H1 (cell line): Measurements from ENCODE around the gene LTO1. TPM values are rescaled to one million over a fixed set of nuclear protein-coding genes. Genes with fewer than 3 reads are reported as not detected.
A peak's percentile ranks its signal among the peaks of the same experiment; 100 is the strongest.

Source experiments
- CTCF ChIA-PET: fragments of 300-600 bp; sonication (Branson Sonifier 250); formaldehyde crosslinking; loops from one replicate; lab custom pipeline; 2021; ENCODE audit not compliant: partially characterized antibody; lab: Charles Lee
- POLR2A ChIA-PET: fragments of 300-600 bp; sonication (Branson Sonifier 250); formaldehyde crosslinking; loops from one replicate; lab custom pipeline; 2021; ENCODE audit warnings: inconsistent platforms; ENCODE audit not compliant: partially characterized antibody; lab: Charles Lee
- DNase-seq, 2 experiments: peaks; one replicate each; pipeline versions ENCODE4 v3.0.0 to v3.0.0-alpha.2; 2010 to 2022; ENCODE audit warnings: low spot score in 2 of 2, low read depth in 1 of 2, mixed read lengths in 1 of 2
- FAIRE-seq: peaks from 2 replicates; lab custom pipeline; 2011; peaks lifted over from hg19 to GRCh38; lab: Jason Lieb, UNC
- H2AFZ ChIP-seq: 2 replicates; pipeline ENCODE4 v1.8.1; 2012; ENCODE audit warnings: low read length, inconsistent platforms
- H2AK5ac ChIP-seq: 2 replicates; pipeline ENCODE4 v1.6.1; 2013; ENCODE audit warnings: low read depth, low read length
- H2BK120ac ChIP-seq: replicated peaks from 2 replicates; pipeline ENCODE3; 2013; ENCODE audit warnings: low read depth, low read length, inconsistent platforms
- H2BK12ac ChIP-seq: 2 replicates; pipeline ENCODE4 v1.6.1; 2013; ENCODE audit warnings: low read depth, low read length
- H2BK15ac ChIP-seq: 2 replicates; pipeline ENCODE4 v1.6.1; 2013; ENCODE audit warnings: low read length
- H2BK20ac ChIP-seq: 2 replicates; pipeline ENCODE4 v1.6.1; 2013; ENCODE audit warnings: low read length
- H2BK5ac ChIP-seq: 2 replicates; pipeline ENCODE4 v1.6.1; 2013; ENCODE audit warnings: low read depth, low read length
- H3K14ac ChIP-seq: 2 replicates; pipeline ENCODE4 v1.6.1; 2013; ENCODE audit warnings: inconsistent platforms; ENCODE audit not compliant: insufficient read length
- H3K18ac ChIP-seq: 2 replicates; pipeline ENCODE4 v1.6.1; 2013; ENCODE audit warnings: low read length; ENCODE audit errors: extremely low read depth
- H3K23ac ChIP-seq: 2 replicates; pipeline ENCODE4 v1.6.1; 2013; ENCODE audit warnings: inconsistent platforms; ENCODE audit not compliant: insufficient read length
- H3K23me2 ChIP-seq: 2 replicates; pipeline ENCODE4 v1.6.1; 2013; ENCODE audit warnings: low read depth, low read length
- H3K27ac ChIP-seq: 2 replicates; pipeline ENCODE4 v1.6.1; 2011; ENCODE audit warnings: low read depth, low read length, inconsistent platforms
- H3K27me3 ChIP-seq, 4 experiments: replicated peaks in 1 of 4; 1 replicate in 1 of 4; 2 replicates in 3 of 4; pipeline versions ENCODE4 v1.6.1 to v1.8.1; 2011 to 2013; ENCODE audit warnings: low read length in 3 of 4, mild to moderate bottlenecking in 3 of 4, inconsistent platforms in 2 of 4, mixed read lengths in 2 of 4, moderate library complexity in 1 of 4; ENCODE audit not compliant: control insufficient read depth in 3 of 4, insufficient read depth in 3 of 4; ENCODE audit errors: extremely low read depth in 1 of 4
- H3K36me3 ChIP-seq, 4 experiments: 2 replicates each; pipeline versions ENCODE4 v1.6.1 to v1.8.1; 2011 to 2013; ENCODE audit warnings: mild to moderate bottlenecking in 4 of 4, low read length in 3 of 4, moderate library complexity in 2 of 4, control low read depth in 1 of 4, inconsistent platforms in 1 of 4; ENCODE audit not compliant: insufficient read depth in 4 of 4, control insufficient read depth in 2 of 4
- H3K4ac ChIP-seq: replicated peaks from 2 replicates; pipeline ENCODE3; 2013; ENCODE audit warnings: low read length, low read depth, mixed read lengths, inconsistent platforms; ENCODE audit not compliant: insufficient read length
- H3K4me1 ChIP-seq, 4 experiments: replicated peaks in 1 of 4; 1 replicate in 1 of 4; 2 replicates in 3 of 4; pipeline versions ENCODE4 v1.6.1 to v1.8.1; 2011 to 2013; ENCODE audit warnings: low read length in 3 of 4, inconsistent platforms in 2 of 4, mixed read lengths in 1 of 4; ENCODE audit not compliant: insufficient read depth in 4 of 4, control insufficient read depth in 3 of 4
- H3K4me2 ChIP-seq, 2 experiments: 2 replicates each; pipeline versions ENCODE4 v1.6.1 to v1.8.1; 2011 to 2013; ENCODE audit warnings: low read depth in 2 of 2, low read length in 2 of 2, control low read depth in 1 of 2, inconsistent platforms in 1 of 2, mild to moderate bottlenecking in 1 of 2; ENCODE audit not compliant: insufficient read depth in 1 of 2
- H3K4me3 ChIP-seq, 4 experiments: fragments of 200-600, 300-600 bp in 1 of 4; sonication (generic), shearing (Covaris generic), sonication (Bioruptor Twin) in 1 of 4; 2 replicates each; pipeline versions ENCODE4 v1.5.1 to v1.8.1; 2011 to 2016; ENCODE audit warnings: low read length in 4 of 4, low read depth in 3 of 4, control low read depth in 2 of 4, inconsistent platforms in 2 of 4, mild to moderate bottlenecking in 2 of 4, mixed read lengths in 1 of 4, moderate library complexity in 1 of 4; ENCODE audit not compliant: insufficient read depth in 2 of 4; ENCODE audit errors: extremely low read depth in 1 of 4
- H3K56ac ChIP-seq: replicated peaks from 2 replicates; pipeline ENCODE3; 2013; ENCODE audit warnings: low read depth, mild to moderate bottlenecking, mixed read lengths, low read length, inconsistent platforms; ENCODE audit not compliant: insufficient read length
- H3K79me1 ChIP-seq: 2 replicates; pipeline ENCODE4 v1.6.1; 2013; ENCODE audit warnings: low read depth, low read length, control low read depth
- H3K79me2 ChIP-seq, 2 experiments: 2 replicates each; pipeline versions ENCODE4 v1.6.1 to v1.8.1; 2012 to 2013; ENCODE audit warnings: low read length in 2 of 2, mild to moderate bottlenecking in 2 of 2, inconsistent platforms in 1 of 2; ENCODE audit not compliant: insufficient read depth in 2 of 2, control insufficient read depth in 1 of 2
- H3K9ac ChIP-seq, 4 experiments: replicated peaks in 1 of 4; 1 replicate in 1 of 4; 2 replicates in 3 of 4; pipeline versions ENCODE4 v1.6.1 to v1.8.1; 2011 to 2013; ENCODE audit warnings: low read depth in 3 of 4, low read length in 3 of 4, control low read depth in 2 of 4, mild to moderate bottlenecking in 2 of 4, moderate library complexity in 2 of 4, inconsistent platforms in 1 of 4; ENCODE audit errors: extremely low read depth in 1 of 4
- H3K9me3 ChIP-seq, 2 experiments: 2 replicates each; pipeline versions ENCODE4 v1.6.1 to v1.8.1; 2012 to 2013; ENCODE audit warnings: mild to moderate bottlenecking in 2 of 2, moderate library complexity in 2 of 2, control low read depth in 1 of 2, inconsistent platforms in 1 of 2, low read depth in 1 of 2, low read length in 1 of 2, mixed read lengths in 1 of 2; ENCODE audit not compliant: insufficient read depth in 2 of 2
- H4K20me1 ChIP-seq, 2 experiments: replicated peaks in 1 of 2; 2 replicates each; pipeline versions ENCODE3 to v1.8.1; 2011 to 2013; ENCODE audit warnings: inconsistent platforms in 2 of 2, low read length in 2 of 2, mild to moderate bottlenecking in 1 of 2; ENCODE audit not compliant: insufficient read depth in 2 of 2, control insufficient read depth in 1 of 2
- H4K5ac ChIP-seq: 2 replicates; pipeline ENCODE4 v1.6.1; 2013; ENCODE audit warnings: low read length, low read depth, mixed read lengths, inconsistent platforms; ENCODE audit not compliant: insufficient read length
- H4K8ac ChIP-seq: 2 replicates; pipeline ENCODE4 v1.8.0; 2013; ENCODE audit warnings: mild to moderate bottlenecking, moderate library complexity, low read length, inconsistent platforms; ENCODE audit not compliant: insufficient read depth; ENCODE audit errors: extremely low read depth
- H4K91ac ChIP-seq: replicated peaks from 2 replicates; pipeline ENCODE3; 2013; ENCODE audit warnings: low read length, mixed read lengths, inconsistent platforms; ENCODE audit not compliant: insufficient read length
- HDAC2 ChIP-seq, 2 experiments: fragments of 300-600 bp in 1 of 2; sonication (generic) in 1 of 2; IDR thresholded peaks; 2 replicates each; pipeline ENCODE4 v1.6.1; 2011 to 2012; ENCODE audit warnings: low read depth in 2 of 2, low read length in 2 of 2, mild to moderate bottlenecking in 2 of 2, moderate library complexity in 2 of 2, borderline replicate concordance in 1 of 2, inconsistent platforms in 1 of 2
- JUND ChIP-seq: IDR thresholded peaks from 2 replicates; pipeline ENCODE4 v1.6.1; 2011; ENCODE audit warnings: mild to moderate bottlenecking, improper control_type of control experiment, low read length
- RAD21 ChIP-seq, 2 experiments: IDR thresholded peaks in 1 of 2; conservative IDR thresholded peaks in 1 of 2; 2 replicates each; pipeline ENCODE4 v1.6.1; 2011; ENCODE audit warnings: low read depth in 2 of 2, low read length in 2 of 2, improper control_type of control experiment in 1 of 2, inconsistent platforms in 1 of 2, mild to moderate bottlenecking in 1 of 2, moderate library complexity in 1 of 2
- SIX5 ChIP-seq: IDR thresholded peaks from 2 replicates; pipeline ENCODE4 v1.6.1; 2011; ENCODE audit warnings: mild to moderate bottlenecking, low read depth, low read length
- SP1 ChIP-seq: IDR thresholded peaks from 2 replicates; pipeline ENCODE4 v1.6.1; 2011; ENCODE audit warnings: low read depth, low read length
- SP2 ChIP-seq: IDR thresholded peaks from 2 replicates; pipeline ENCODE4 v1.6.1; 2012; ENCODE audit warnings: mild to moderate bottlenecking, low read length, inconsistent platforms
- WGBS, 2 experiments: shearing (Covaris generic) in 1 of 2; methylation state at CpG; one replicate each; pipeline versions ENCODE4 v1.1.6 to v1.1.7; 2013 to 2015; ENCODE audit warnings: low lambda C conversion rate in 2 of 2, mixed read lengths in 2 of 2, inconsistent platforms in 1 of 2, low coverage in 1 of 2, missing lambda C conversion rate in 1 of 2; ENCODE audit not compliant: insufficient replicate concordance in 2 of 2, insufficient coverage in 1 of 2, insufficient read length in 1 of 2; ENCODE audit errors: extremely low coverage in 1 of 2, missing lambda C conversion rate in 1 of 2; 5-methylcytosine and 5-hydroxymethylcytosine counted together
- polyA plus RNA-seq, 7 experiments: library from polyadenylated mRNA; depleted of rRNA in 3 of 7; stranded (reverse) in 5 of 7; unstranded in 2 of 7; fragments of >200 nt in 5 of 7; fragments of 200-250 nt in 2 of 7; gene quantifications; 1 replicate in 5 of 7; 2 replicates in 1 of 7; 4 replicates in 1 of 7; pipeline versions ENCODE4 v1.2.1 to v1.2.3, GENCODE V29; 2011 to 2013; ENCODE audit warnings: missing spikeins in 2 of 7, mixed read lengths in 2 of 7
- total RNA-seq: library from RNA; stranded (reverse); fragmentation: NEBNext Ultra II Directional; extraction: Animal tissue kit (Norgen Biotek cat#: 25700); gene quantifications from 2 replicates; pipeline ENCODE4 v1.2.1, GENCODE V29; 2021
- TF ChIP-seq, protein P1 (sequence below): IDR thresholded peaks from 2 replicates; pipeline ENCODE4 v1.6.1; 2012; ENCODE audit warnings: low read length, inconsistent platforms

Gene LTO1
- total and polyA plus RNA-seq, 2 of the 8 experiments (the other 6 are each of a cell fraction or from before 2014, with no cell fraction given): 15.4 to 21.3 TPM

DNA sequence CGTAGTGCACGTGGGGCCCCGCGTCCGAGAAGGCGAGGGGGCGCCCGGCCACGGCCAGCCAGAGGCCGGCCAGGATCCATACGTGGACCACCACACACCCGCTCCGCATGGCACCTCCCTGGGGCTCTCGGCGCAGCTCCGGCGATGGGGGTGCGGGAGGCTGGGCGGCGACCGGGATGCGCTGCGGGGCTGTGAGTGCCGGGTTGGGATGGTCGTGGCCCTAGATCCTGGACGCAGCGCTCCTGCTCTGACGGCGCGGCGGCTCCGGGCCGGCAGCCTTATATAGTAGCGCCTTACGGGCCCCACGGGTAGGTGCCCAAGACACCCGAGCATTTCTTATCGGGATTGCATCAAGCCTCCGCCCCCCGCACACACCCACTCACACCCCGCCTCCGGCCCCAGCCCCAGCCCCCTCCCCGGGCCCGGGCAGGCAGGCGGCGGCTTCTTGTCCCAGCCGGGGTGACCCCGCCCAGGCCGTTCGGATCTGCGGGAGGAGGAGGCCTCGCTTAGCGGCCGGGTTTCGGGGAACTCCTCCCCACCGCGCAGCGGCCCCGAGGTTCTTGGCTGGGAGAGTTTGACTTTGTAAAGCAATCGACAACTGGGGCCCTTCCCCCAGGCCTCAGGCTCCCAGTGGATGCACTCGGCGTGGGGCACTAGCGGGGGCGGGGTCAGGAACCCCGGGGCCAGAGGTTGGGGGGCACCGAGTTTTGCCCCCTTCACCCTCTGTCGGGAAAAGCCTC, 28.8 kb upstream of the LTO1 start, which contains the start of gene FGF19:
Gene FGF19 (minus strand): TSS at position 255 of the 740 bp plus-strand sequence. CDS start 146 bp downstream, at position 109.
- POLR2A ChIA-PET: interaction anchor here (0.6 to 1.8 kb wide), 20 partner anchors 9 to 304 kb away, joined by 3 to 6 read pairs (median 4); partner anchors contain the start of gene LTO1
- 1% methylated on average over 44 of the region's 67 CpGs; no CpG with 5 or more reads in 1 of the 2 experiments for WGBS, 2 experiments
- Histone ChIP-seq H2AFZ (0 out of 2 replicates have a peak within 1 kb of the TSS, but pooled peaks have one; percentile 25), H3K14ac (no peak within 1 kb of the TSS), H3K23me2 (peaks cover 5% of the 10 kb centered on the region; the same call in 1 of the 2 replicates), H3K27ac (0 out of 2 replicates have a peak within 1 kb of the TSS, but pooled peaks have one; percentile 44), H2BK15ac (peak within 1 kb of the TSS; percentile 99; the same call in 1 of the 2 replicates), H3K79me1 (no peaks in the 10 kb centered on the region), H4K20me1 (peaks cover 1 to 5% of the 10 kb centered on the region in 2 experiments), H2BK120ac (peak within 1 kb of the TSS; percentile 66), H2BK12ac (peak within 1 kb of the TSS; percentile 98), H3K4me2 (peak within 1 kb of the TSS; percentile 52 to 91), H2BK20ac (peak within 1 kb of the TSS; percentile 86; the same call in 1 of the 2 replicates), H3K4me1 (peaks cover 11 to 40% (median 26%) of the 10 kb centered on the region in 4 experiments), H3K9ac (peak within 1 kb of the TSS in 2 of 4 experiments; percentile 35 to 41; a peak in 3 of 7 replicates), H3K9me3 (no peaks in the 10 kb centered on the region), H3K23ac (no peak within 1 kb of the TSS), H3K56ac (peak within 1 kb of the TSS; percentile 84), H2BK5ac (peak within 1 kb of the TSS; percentile 91; the same call in 1 of the 2 replicates), H2AK5ac (peak within 1 kb of the TSS; percentile 54; the same call in 1 of the 2 replicates), H3K18ac (peak within 1 kb of the TSS; percentile 99), H3K27me3 (peaks cover 0 to 26% (median 17%) of the 10 kb centered on the region in 4 experiments; a peak in 5 of 7 replicates), H4K5ac (peak within 1 kb of the TSS; percentile 78), H3K79me2 (no peaks in the 10 kb centered on the region), H3K4me3 (peak within 1 kb of the TSS; percentile 37 to 78 (median 62)), H3K4ac (peak within 1 kb of the TSS; percentile 96), H3K36me3 (peaks cover 0 to 4% (median 2%) of the 10 kb centered on the region in 4 experiments; a peak in 1 of 8 replicates), H4K91ac (peak within 1 kb of the TSS; percentile 99), H4K8ac (peak within 1 kb of the TSS; percentile 86)
- peak in 1 of 2 experiments; percentile 92 for DNase-seq
- CTCF ChIA-PET: interaction anchor here (0.7 to 2.7 kb wide), 18 partner anchors 10 to 211 kb away, joined by 3 to 13 read pairs (median 5); no protein-coding TSS in a partner anchor
- no peak for FAIRE-seq
- TF ChIP-seq, protein P1, sequence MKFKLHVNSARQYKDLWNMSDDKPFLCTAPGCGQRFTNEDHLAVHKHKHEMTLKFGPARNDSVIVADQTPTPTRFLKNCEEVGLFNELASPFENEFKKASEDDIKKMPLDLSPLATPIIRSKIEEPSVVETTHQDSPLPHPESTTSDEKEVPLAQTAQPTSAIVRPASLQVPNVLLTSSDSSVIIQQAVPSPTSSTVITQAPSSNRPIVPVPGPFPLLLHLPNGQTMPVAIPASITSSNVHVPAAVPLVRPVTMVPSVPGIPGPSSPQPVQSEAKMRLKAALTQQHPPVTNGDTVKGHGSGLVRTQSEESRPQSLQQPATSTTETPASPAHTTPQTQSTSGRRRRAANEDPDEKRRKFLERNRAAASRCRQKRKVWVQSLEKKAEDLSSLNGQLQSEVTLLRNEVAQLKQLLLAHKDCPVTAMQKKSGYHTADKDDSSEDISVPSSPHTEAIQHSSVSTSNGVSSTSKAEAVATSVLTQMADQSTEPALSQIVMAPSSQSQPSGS: no peak
- TF ChIP-seq SIX5 (no peak), RAD21 (IDR thresholded peaks at IDR 0.05 in 1 of 2, conservative IDR thresholded peaks at IDR 0.05 in 1 of 2; ENCODE audit: low read depth in 2 of 2, low read length in 2 of 2) (no peak), JUND (no peak), SP2 (no peak), HDAC2 (IDR thresholded peaks at IDR 0.05; ENCODE audit: borderline replicate concordance in 1 of 2, low read depth in 2 of 2, low read length in 2 of 2) (no peak), SP1 (no peak)
